Panc1 (cell line): ENCODE measurements around the gene UBR2.

ENCODE experiments used
- CTCF ChIP-seq: fragments of 450-650 bp; IDR thresholded peaks from 2 replicates; pipeline ENCODE4 v1.5.1; 2017; ENCODE audit warnings: mild to moderate bottlenecking
- POLR2AphosphoS5 ChIP-seq: IDR thresholded peaks from 2 replicates; pipeline ENCODE4 v1.6.1; 2012; ENCODE audit warnings: mild to moderate bottlenecking, low read depth, low read length, moderate library complexity
- REST ChIP-seq, 2 experiments: IDR thresholded peaks; 2 replicates each; pipeline ENCODE4 v1.6.1; 2011 to 2012; ENCODE audit warnings: low read depth in 2 of 2, control low read depth in 1 of 2, low read length in 1 of 2, mild to moderate bottlenecking in 1 of 2, moderate library complexity in 1 of 2; ENCODE audit not compliant: insufficient read depth in 1 of 2
- SIN3A ChIP-seq: IDR thresholded peaks from 2 replicates; pipeline ENCODE4 v1.6.1; 2012; ENCODE audit warnings: low read depth, mild to moderate bottlenecking, low read length, moderate library complexity, borderline replicate concordance; ENCODE audit not compliant: insufficient read depth
- TCF7L2 ChIP-seq: IDR thresholded peaks from 2 replicates; pipeline ENCODE4 v1.6.1; 2011; ENCODE audit warnings: mild to moderate bottlenecking, low read depth, low read length, inconsistent platforms

DNA sequence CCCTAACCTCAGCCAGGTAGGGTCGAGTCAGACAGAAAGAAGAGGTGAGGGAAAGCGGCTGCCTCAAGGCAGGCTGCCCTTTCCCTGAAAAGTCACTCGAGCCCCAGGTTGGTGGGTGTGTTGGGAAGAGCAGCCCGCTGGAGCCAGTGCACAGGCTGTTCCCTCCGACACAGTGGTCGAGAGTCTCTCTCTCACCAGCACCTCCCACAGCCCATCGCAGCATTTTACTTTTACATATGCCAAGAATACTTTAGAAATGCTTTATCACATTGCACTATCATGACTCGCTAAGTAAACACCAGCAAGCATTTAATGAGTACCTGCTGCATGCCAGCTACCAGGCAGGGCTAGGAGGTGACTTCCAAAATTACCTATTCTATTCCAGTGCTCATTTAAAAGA, 156.9 kb downstream of the UBR2 start:
- TF ChIP-seq CTCF = no peak
- TF ChIP-seq SIN3A = no peak
- no peak for TF ChIP-seq TCF7L2
- TF ChIP-seq POLR2AphosphoS5 = no peak
- TF ChIP-seq REST (IDR thresholded peaks at IDR 0.05; ENCODE audit: insufficient read depth in 1 of 2, low read depth in 2 of 2, low read length in 1 of 2) = no peak
